AG04449 (cell line): ENCODE results near the gene UNC5C.

ENCODE experiments used
- CTCF ChIA-PET: fragments of 350-600 bp; formaldehyde crosslinking; extraction: SDS; loops from one replicate; lab custom pipeline; 2021; ENCODE audit warnings: antibody characterized with exemption; lab: Yijun Ruan, JAX
- POLR2A ChIA-PET: fragments of 400-600, 350-600 bp; formaldehyde crosslinking; extraction: SDS; loops from one replicate; lab custom pipeline; 2020; ENCODE audit warnings: antibody characterized with exemption, inconsistent platforms; lab: Yijun Ruan, JAX
- DNase-seq: peaks from one replicate; pipeline ENCODE4 v3.0.0-alpha.2; 2010; ENCODE audit warnings: low read depth, low spot score
- H3K4me3 ChIP-seq: 2 replicates; pipeline ENCODE4 v1.5.1; 2011; ENCODE audit warnings: low read depth, mild to moderate bottlenecking, control low read depth, low read length
- TF ChIP-seq, protein P1 (sequence below): IDR thresholded peaks from one replicate; pipeline ENCODE4 v1.5.1; 2011; ENCODE audit warnings: mild to moderate bottlenecking, moderate library complexity, low read length, control low read depth, inconsistent platforms; ENCODE audit not compliant: insufficient read depth; ENCODE audit errors: missing control alignments

UNC5C gene

DNA sequence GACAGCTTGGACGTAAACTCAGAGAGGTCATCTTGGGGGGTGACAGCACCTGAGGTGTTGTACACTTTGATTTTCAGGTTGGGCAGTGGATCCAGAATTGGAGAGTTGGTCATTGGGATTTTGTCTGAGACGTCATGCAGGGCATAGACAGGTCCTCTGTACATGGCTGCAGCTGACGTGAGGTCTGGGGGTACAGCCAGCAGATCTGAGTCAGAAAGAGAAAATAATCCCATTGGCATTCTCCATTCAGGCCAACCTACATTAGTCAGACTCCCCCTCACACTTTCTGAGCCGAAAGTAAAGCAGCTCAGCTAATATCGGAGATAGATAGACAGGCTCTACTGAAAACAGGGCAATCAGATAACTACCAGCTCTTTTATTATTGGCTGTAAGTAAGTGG is 329.7 kb downstream of the UNC5C start:
- H3K4me3 ChIP-seq = no peak overlapping the region
- POLR2A ChIA-PET = no interaction called here
- CTCF ChIA-PET = no interaction called here
- DNase-seq = no peak
- TF ChIP-seq, protein P1, sequence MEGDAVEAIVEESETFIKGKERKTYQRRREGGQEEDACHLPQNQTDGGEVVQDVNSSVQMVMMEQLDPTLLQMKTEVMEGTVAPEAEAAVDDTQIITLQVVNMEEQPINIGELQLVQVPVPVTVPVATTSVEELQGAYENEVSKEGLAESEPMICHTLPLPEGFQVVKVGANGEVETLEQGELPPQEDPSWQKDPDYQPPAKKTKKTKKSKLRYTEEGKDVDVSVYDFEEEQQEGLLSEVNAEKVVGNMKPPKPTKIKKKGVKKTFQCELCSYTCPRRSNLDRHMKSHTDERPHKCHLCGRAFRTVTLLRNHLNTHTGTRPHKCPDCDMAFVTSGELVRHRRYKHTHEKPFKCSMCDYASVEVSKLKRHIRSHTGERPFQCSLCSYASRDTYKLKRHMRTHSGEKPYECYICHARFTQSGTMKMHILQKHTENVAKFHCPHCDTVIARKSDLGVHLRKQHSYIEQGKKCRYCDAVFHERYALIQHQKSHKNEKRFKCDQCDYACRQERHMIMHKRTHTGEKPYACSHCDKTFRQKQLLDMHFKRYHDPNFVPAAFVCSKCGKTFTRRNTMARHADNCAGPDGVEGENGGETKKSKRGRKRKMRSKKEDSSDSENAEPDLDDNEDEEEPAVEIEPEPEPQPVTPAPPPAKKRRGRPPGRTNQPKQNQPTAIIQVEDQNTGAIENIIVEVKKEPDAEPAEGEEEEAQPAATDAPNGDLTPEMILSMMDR = no peak

- CTCF ChIA-PET = no interaction called here
- POLR2A ChIA-PET = no interaction called here
- no peak for DNase-seq
- no peak overlapping the region for H3K4me3 ChIP-seq
- TF ChIP-seq, protein P1 = no peak
Measured at GRCh38 chr4:95217197-95217596, 331.6 kb downstream of the UNC5C start.

GRCh38 chr4:95216636-95217035 is 332.1 kb downstream of the UNC5C start:
- DNase-seq = no peak
- CTCF ChIA-PET = no interaction called here
- POLR2A ChIA-PET = no interaction called here
- TF ChIP-seq, protein P1 = no peak
- H3K4me3 ChIP-seq = no peak overlapping the region

DNA sequence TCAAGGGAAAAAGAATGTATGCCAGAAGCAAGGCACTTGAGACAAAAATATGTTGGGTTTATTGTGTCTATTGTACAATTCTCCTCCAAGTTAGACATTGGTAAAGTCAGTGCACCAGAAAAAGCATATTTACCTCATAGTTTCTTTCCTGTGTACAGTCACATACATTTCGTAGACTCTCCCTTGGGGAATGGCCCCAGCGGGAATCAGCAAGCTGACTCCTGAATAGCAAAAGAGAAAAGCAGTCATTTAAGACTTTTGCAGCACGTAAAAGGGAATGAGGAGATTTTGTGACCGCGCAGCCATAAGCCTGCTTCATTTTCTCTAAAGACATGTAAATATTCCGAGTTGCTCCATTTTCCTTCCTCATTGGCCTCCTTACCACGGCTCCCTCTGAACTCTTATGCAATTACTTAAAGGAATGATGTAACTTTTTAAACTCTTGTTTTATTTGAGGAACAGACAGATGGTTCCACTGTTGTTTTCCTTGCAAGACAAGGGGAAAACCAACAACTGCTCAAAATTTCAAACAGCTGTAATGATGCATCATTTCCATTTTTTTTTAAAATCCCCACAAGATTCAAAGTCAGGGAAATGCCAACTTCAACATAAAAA is 332.7 kb downstream of the UNC5C start:
- CTCF ChIA-PET = no interaction called here
- no peak for DNase-seq

DNA sequence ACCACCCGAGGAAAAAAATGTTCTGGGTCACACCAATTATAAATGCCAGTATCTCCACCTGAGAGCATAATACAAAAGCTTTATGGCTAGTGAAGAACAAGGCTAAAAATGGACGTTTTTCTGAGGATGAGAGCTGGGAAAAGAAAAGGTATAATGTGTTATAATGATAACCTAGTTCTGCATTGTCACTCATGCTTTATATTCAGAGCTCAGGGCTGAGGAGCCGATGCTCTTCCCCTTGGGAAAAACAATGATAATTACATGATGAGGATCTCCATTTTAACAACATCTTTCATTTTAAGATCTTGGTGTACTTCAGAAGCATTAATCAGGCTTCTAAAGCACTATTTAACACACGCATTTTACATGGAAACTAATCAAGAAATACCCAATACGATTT is 333.7 kb downstream of the UNC5C start:
- TF ChIP-seq, protein P1 = no peak
- no peak for DNase-seq
- H3K4me3 ChIP-seq = no peak overlapping the region
- POLR2A ChIA-PET = no interaction called here
- CTCF ChIA-PET = interaction anchor here (1.1 kb wide), 1 partner anchor 11 kb away, joined by 5 read pairs; no protein-coding TSS in a partner anchor

More for the DNA sequence above, 332.7 kb downstream of the UNC5C start:
- TF ChIP-seq, protein P1 = no peak
- POLR2A ChIA-PET = no interaction called here
- no peak overlapping the region for H3K4me3 ChIP-seq

DNA sequence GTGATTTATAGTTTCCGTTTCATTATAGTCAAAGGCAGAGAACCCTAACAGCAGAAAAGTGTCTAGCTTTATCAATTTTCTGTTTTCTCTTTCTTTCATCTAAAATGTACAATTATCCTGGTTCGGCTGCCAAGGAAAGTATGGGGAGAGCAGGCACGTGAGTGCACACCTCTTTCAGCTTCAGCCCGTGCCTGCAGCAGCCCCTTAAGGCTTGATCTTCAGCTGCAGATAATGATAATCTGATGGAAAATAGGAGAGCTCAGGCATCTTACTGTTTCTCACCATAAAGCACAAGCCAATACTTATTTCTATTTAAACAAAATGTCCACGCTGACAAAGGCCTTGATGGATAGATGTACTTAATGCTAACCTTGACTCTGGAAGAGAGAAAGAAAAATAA is 334.4 kb downstream of the UNC5C start:
- CTCF ChIA-PET = interaction anchor here (1.1 to 1.3 kb wide), 2 partner anchors 10 to 44 kb away, joined by 3 to 5 read pairs; no protein-coding TSS in a partner anchor
- POLR2A ChIA-PET = no interaction called here
- TF ChIP-seq, protein P1 = no peak
- no peak overlapping the region for H3K4me3 ChIP-seq
- no peak for DNase-seq
